MCF 10A (cell line): ENCODE results near the gene RNF150. TPM values are rescaled to one million over a fixed set of nuclear protein-coding genes. Genes with fewer than 3 reads are reported as not detected.

Source experiments
- BruUV-seq: library from RNA; stranded (reverse); fragments of 400-500 nt; replicated peaks from 2 replicates; lab custom pipeline; 2021; lab: Mats Ljungman, UMichigan
- CTCF ChIA-PET: fragments of 300-600 bp; sonication (Branson Sonifier 250); formaldehyde crosslinking; extraction: SDS; loops from one replicate; lab custom pipeline; 2021; ENCODE audit warnings: antibody characterized with exemption, inconsistent platforms; lab: Yijun Ruan, JAX
- POLR2A ChIA-PET: fragments of 300-600, 350-650 bp; sonication (Branson Sonifier 250); formaldehyde crosslinking; extraction: SDS; loops from one replicate; lab custom pipeline; 2020; ENCODE audit warnings: antibody characterized with exemption, inconsistent platforms; lab: Yijun Ruan, JAX
- DNase-seq: peaks from one replicate; pipeline ENCODE4 v3.0.0-alpha.2; 2018; ENCODE audit not compliant: unreplicated experiment
- H3K27ac Mint-ChIP-seq: one replicate; pipeline ENCODE4 v1.8.0; 2022; ENCODE audit warnings: mild to moderate bottlenecking, low read depth, mixed read lengths; ENCODE audit not compliant: unreplicated experiment
- H3K27me3 Mint-ChIP-seq: one replicate; pipeline ENCODE4 v1.8.0; 2022; ENCODE audit warnings: mixed read lengths; ENCODE audit not compliant: insufficient read depth, unreplicated experiment
- H3K36me3 Mint-ChIP-seq: one replicate; pipeline ENCODE4 v1.8.0; 2022; ENCODE audit warnings: mild to moderate bottlenecking, moderate library complexity, mixed read lengths; ENCODE audit not compliant: insufficient read depth, unreplicated experiment
- H3K4me1 Mint-ChIP-seq: one replicate; pipeline ENCODE4 v1.8.0; 2022; ENCODE audit warnings: mixed read lengths; ENCODE audit not compliant: insufficient read depth, unreplicated experiment
- H3K4me3 Mint-ChIP-seq: one replicate; pipeline ENCODE4 v1.8.0; 2022; ENCODE audit warnings: mild to moderate bottlenecking, moderate library complexity, mixed read lengths; ENCODE audit not compliant: unreplicated experiment
- H3K9me3 Mint-ChIP-seq: one replicate; pipeline ENCODE4 v1.8.0; 2022; ENCODE audit warnings: mixed read lengths; ENCODE audit not compliant: unreplicated experiment
- CTCF ChIP-seq: fragments of 200-600 bp; IDR thresholded peaks from one replicate; pipeline ENCODE4 v1.8.0; 2022; ENCODE audit warnings: antibody characterized with exemption, mild to moderate bottlenecking; ENCODE audit not compliant: unreplicated experiment
- intact Hi-C: fragments of 100-400 bp; cut with micrococcal nuclease; formaldehyde crosslinking; loops from 2 replicates; pipeline ENCODE4 v1.14.1; 2022
- total RNA-seq: library from RNA; stranded (reverse); gene quantifications from 2 replicates; pipeline ENCODE4 v1.2.3, GENCODE V29; 2022

Gene RNF150
- total RNA-seq, 1 experiment from 2014 or later: 0.44 TPM

GRCh38 chr4:140875746-140876452 is 257.4 kb downstream of the RNF150 start:
- H3K9me3 Mint-ChIP-seq: peaks cover 7% of the 10 kb centered on the region
- no peak for DNase-seq
- H3K27ac Mint-ChIP-seq: no peak overlapping the region
- intact Hi-C loops: no loop called here
- no peak overlapping the region for H3K4me3 Mint-ChIP-seq
- ChIA-PET POLR2A (interaction anchor here (0.7 kb wide), 1 partner anchor 1634 kb away, joined by 4 read pairs; no protein-coding TSS in a partner anchor), CTCF (interaction anchor here (0.9 to 2.2 kb wide), 2 partner anchors 8 to 15 kb away, joined by 3 to 12 read pairs; no protein-coding TSS in a partner anchor)
- no TSS peak for BruUV-seq
- no peak for TF ChIP-seq CTCF
- no peaks in the 10 kb centered on the region for H3K36me3 Mint-ChIP-seq
- peaks cover 5% of the 10 kb centered on the region for H3K4me1 Mint-ChIP-seq
- H3K27me3 Mint-ChIP-seq: no peaks in the 10 kb centered on the region

GRCh38 chr4:140874056-140874455 is 259.2 kb downstream of the RNF150 start:
- intact Hi-C loops: no loop called here
- Mint-ChIP-seq H3K36me3 (no peaks in the 10 kb centered on the region), H3K4me1 (peaks cover 5% of the 10 kb centered on the region), H3K4me3 (no peak overlapping the region), H3K27ac (no peak overlapping the region), H3K9me3 (peaks cover 3% of the 10 kb centered on the region), H3K27me3 (no peaks in the 10 kb centered on the region)
- ChIA-PET CTCF (interaction anchor here (0.9 to 2.2 kb wide), 4 partner anchors 10 to 514 kb away, joined by 3 to 12 read pairs (median 4); partner anchors contain the start of gene TBC1D9), POLR2A (interaction anchor here (0.7 kb wide), 1 partner anchor 256 kb away, joined by 3 read pairs; no protein-coding TSS in a partner anchor)
- BruUV-seq: no TSS peak
- DNase-seq: no peak
- TF ChIP-seq CTCF: no peak

GRCh38 chr4:140871368-140871767 is 261.9 kb downstream of the RNF150 start:
- Mint-ChIP-seq H3K9me3 (no peaks in the 10 kb centered on the region), H3K27me3 (no peaks in the 10 kb centered on the region), H3K4me1 (no peaks in the 10 kb centered on the region), H3K36me3 (no peaks in the 10 kb centered on the region), H3K4me3 (no peak overlapping the region), H3K27ac (no peak overlapping the region)
- BruUV-seq: no TSS peak
- DNase-seq: no peak
- TF ChIP-seq CTCF: no peak
- CTCF ChIA-PET: interaction anchor here (0.7 to 2.2 kb wide), 3 partner anchors 13 to 262 kb away, joined by 3 to 10 read pairs (median 3); partner anchors contain the start of gene RNF150
- POLR2A ChIA-PET: no interaction called here
- intact Hi-C loops: no loop called here

DNA sequence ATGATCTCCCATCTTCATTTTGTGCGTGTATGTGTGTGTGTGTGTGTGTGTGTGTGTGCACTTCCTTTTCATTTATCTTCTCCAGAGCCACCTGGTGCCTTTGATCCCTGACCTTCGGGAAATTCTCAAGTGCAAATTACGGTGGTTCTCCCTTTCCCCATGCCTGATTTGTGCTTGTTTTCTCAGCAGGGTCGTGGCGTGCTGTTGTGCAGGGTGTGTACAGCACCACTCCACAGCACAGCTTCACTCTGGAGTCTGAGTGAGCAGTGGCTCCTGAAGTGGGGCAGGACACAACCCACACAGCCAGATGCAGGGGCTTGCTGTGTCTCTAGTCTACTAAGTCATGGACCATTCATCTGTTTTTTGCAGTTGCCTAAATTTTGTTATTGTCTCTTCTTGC is 262.8 kb downstream of the RNF150 start:
- no peak overlapping the region for H3K27ac Mint-ChIP-seq
- intact Hi-C loops: no loop called here
- no peaks in the 10 kb centered on the region for H3K36me3 Mint-ChIP-seq
- BruUV-seq: no TSS peak
- ChIA-PET POLR2A (no interaction called here), CTCF (interaction anchor here (1.0 to 7.1 kb wide), 5 partner anchors 9 to 262 kb away, joined by 3 to 52 read pairs (median 5); partner anchors contain the start of gene RNF150)
- DNase-seq: no peak
- H3K9me3 Mint-ChIP-seq: no peaks in the 10 kb centered on the region
- TF ChIP-seq CTCF: no peak
- H3K4me1 Mint-ChIP-seq: no peaks in the 10 kb centered on the region
- no peaks in the 10 kb centered on the region for H3K27me3 Mint-ChIP-seq
- H3K4me3 Mint-ChIP-seq: no peak overlapping the region
